SU-DHL-6 (cell line): ENCODE results near the gene C5orf58.

ENCODE experiments used
- H2AFZ ChIP-seq: fragments of 200-600 bp; sonication (generic); 2 replicates; pipeline ENCODE4 v1.6.1; 2014; ENCODE audit warnings: low read depth, mild to moderate bottlenecking, moderate library complexity, mixed read lengths, antibody characterized with exemption, low read length; ENCODE audit not compliant: severe bottlenecking
- H3F3A ChIP-seq: fragments of 200-600 bp; shearing (Covaris generic); 2 replicates; pipeline ENCODE4 v1.6.0; 2016; ENCODE audit warnings: antibody characterized with exemption, mild to moderate bottlenecking; ENCODE audit not compliant: insufficient read depth
- H3K27ac ChIP-seq: fragments of 200-600 bp; sonication (generic); 2 replicates; pipeline ENCODE4 v1.5.1; 2016; ENCODE audit warnings: low read depth, mild to moderate bottlenecking, low read length, moderate library complexity, mixed read lengths
- H3K27me3 ChIP-seq: fragments of 200-600 bp; sonication (generic), shearing (Covaris generic); 2 replicates; pipeline ENCODE4 v1.6.0; 2014; ENCODE audit warnings: mild to moderate bottlenecking, low read length
- H3K36me3 ChIP-seq: fragments of 200-600 bp; sonication (generic); 2 replicates; pipeline ENCODE4 v1.6.1; 2014; ENCODE audit warnings: mild to moderate bottlenecking, low read length, mixed read lengths
- H3K4me2 ChIP-seq: fragments of 300-600, 200-600 bp; shearing (Covaris generic), sonication (generic); 2 replicates; pipeline ENCODE4 v1.6.0; 2014; ENCODE audit warnings: low read length, low read depth, mild to moderate bottlenecking; ENCODE audit not compliant: poor library complexity, severe bottlenecking
- H3K4me3 ChIP-seq: fragments of 200-600 bp; sonication (generic); 2 replicates; pipeline ENCODE4 v1.5.1; 2014; ENCODE audit warnings: antibody characterized with exemption, low read length, mild to moderate bottlenecking, mixed read lengths; ENCODE audit not compliant: insufficient read depth, poor library complexity, severe bottlenecking
- H3K79me2 ChIP-seq: fragments of 200-600 bp; sonication (generic); 2 replicates; pipeline ENCODE4 v1.6.1; 2014; ENCODE audit warnings: mild to moderate bottlenecking, low read length, moderate library complexity; ENCODE audit not compliant: insufficient read depth
- H3K9ac ChIP-seq: fragments of 200-600 bp; sonication (generic); 2 replicates; pipeline ENCODE4 v1.7.0; 2014; ENCODE audit warnings: mild to moderate bottlenecking, low read length
- H3K9me2 ChIP-seq: fragments of 200-600 bp; sonication (generic); replicated peaks from 2 replicates; pipeline ENCODE4 v1.6.1; 2014; ENCODE audit warnings: low read length; ENCODE audit not compliant: insufficient read depth
- H3K9me3 ChIP-seq: fragments of 200-600 bp; sonication (generic); 2 replicates; pipeline ENCODE4 v1.6.1; 2014; ENCODE audit warnings: low read length, mixed read lengths; ENCODE audit not compliant: insufficient read depth
- H4K20me1 ChIP-seq: fragments of 200-600 bp; sonication (generic); 2 replicates; pipeline ENCODE4 v1.6.1; 2014; ENCODE audit warnings: low read depth, mild to moderate bottlenecking, antibody characterized with exemption, low read length, moderate library complexity, mixed read lengths
- CTCF ChIP-seq: fragments of 200-600 bp; sonication (generic); IDR thresholded peaks from one replicate; pipeline ENCODE4 v1.5.1; 2017; ENCODE audit warnings: antibody characterized with exemption, mild to moderate bottlenecking, low read length, moderate library complexity; ENCODE audit not compliant: insufficient read depth, poor library complexity, severe bottlenecking
- EZH2phosphoT487 ChIP-seq: fragments of 200-600 bp; sonication (generic), shearing (Covaris generic); conservative IDR thresholded peaks from 2 replicates; pipeline ENCODE4 v1.6.1; 2018; ENCODE audit warnings: mild to moderate bottlenecking, antibody characterized with exemption, low read length, moderate library complexity, mixed read lengths

Gene C5orf58

GRCh38 chr5:170286386-170286925 is 53.7 kb downstream of the C5orf58 start:
- TF ChIP-seq EZH2phosphoT487 (no peak), CTCF (no peak)
- Histone ChIP-seq H3K9ac (no peak overlapping the region), H3K9me2 (no peaks in the 10 kb centered on the region), H3K27ac (no peak overlapping the region), H3F3A (no peaks in the 10 kb centered on the region), H2AFZ (no peak overlapping the region), H3K79me2 (no peaks in the 10 kb centered on the region), H3K4me2 (no peak overlapping the region), H4K20me1 (no peaks in the 10 kb centered on the region), H3K9me3 (no peaks in the 10 kb centered on the region), H3K27me3 (no peaks in the 10 kb centered on the region; the same call in none of the 2 replicates), H3K4me3 (no peak overlapping the region), H3K36me3 (no peaks in the 10 kb centered on the region)

GRCh38 chr5:170287532-170287931 is 54.7 kb downstream of the C5orf58 start:
- no peaks in the 10 kb centered on the region for H4K20me1 ChIP-seq

GRCh38 chr5:170288151-170288550 is 55.4 kb downstream of the C5orf58 start:
- Histone ChIP-seq H3K36me3 (no peaks in the 10 kb centered on the region), H3K9me3 (no peaks in the 10 kb centered on the region), H3K27ac (no peak overlapping the region), H3K4me2 (no peak overlapping the region), H4K20me1 (no peaks in the 10 kb centered on the region), H3K9ac (no peak overlapping the region), H3K9me2 (no peaks in the 10 kb centered on the region), H2AFZ (no peak overlapping the region), H3K27me3 (no peaks in the 10 kb centered on the region; the same call in none of the 2 replicates), H3K4me3 (no peak overlapping the region), H3K79me2 (no peaks in the 10 kb centered on the region), H3F3A (no peaks in the 10 kb centered on the region)
- TF ChIP-seq CTCF: no peak
- TF ChIP-seq EZH2phosphoT487: no peak

More at GRCh38 chr5:170287532-170287931, 54.7 kb downstream of the C5orf58 start:
- no peak overlapping the region for H2AFZ ChIP-seq
- H3K27me3 ChIP-seq: no peaks in the 10 kb centered on the region; the same call in none of the 2 replicates
- H3K9ac ChIP-seq: no peak overlapping the region
- TF ChIP-seq CTCF (no peak), EZH2phosphoT487 (no peak)
- no peak overlapping the region for H3K4me3 ChIP-seq
- H3F3A ChIP-seq: no peaks in the 10 kb centered on the region
- no peak overlapping the region for H3K4me2 ChIP-seq
- H3K9me2 ChIP-seq: no peaks in the 10 kb centered on the region
- H3K9me3 ChIP-seq: no peaks in the 10 kb centered on the region
- no peak overlapping the region for H3K27ac ChIP-seq
- H3K79me2 ChIP-seq: no peaks in the 10 kb centered on the region
- no peaks in the 10 kb centered on the region for H3K36me3 ChIP-seq
